ENCODE results near the gene DPP10. TPM values are rescaled to one million over a fixed set of nuclear protein-coding genes. Genes with fewer than 3 reads are reported as not detected.

The DPP10 gene
- total RNA-seq, 1 experiment from 2014 or later = not detected

GRCh38 chr2:114754907-114755563 lies 312.6 kb downstream of the DPP10 start:
- Mint-ChIP-seq H3K4me1 (ENCODE audit: insufficient read depth, unreplicated experiment) (no peaks in the 10 kb centered on the region), H3K27ac (ENCODE audit: low read depth, unreplicated experiment) (no peak overlapping the region), H3K4me3 (ENCODE audit: unreplicated experiment) (no peak overlapping the region), H3K36me3 (ENCODE audit: insufficient read depth, unreplicated experiment) (peaks cover 5% of the 10 kb centered on the region), H3K9me3 (ENCODE audit: unreplicated experiment) (no peaks in the 10 kb centered on the region), H3K27me3 (ENCODE audit: insufficient read depth, unreplicated experiment) (peaks cover 20% of the 10 kb centered on the region)
- intact Hi-C loops (cut with micrococcal nuclease) = no loop called here
- peak; percentile 2 for DNase-seq (ENCODE audit: unreplicated experiment)
- no peak for TF ChIP-seq CTCF (IDR thresholded peaks at IDR 0.05; ENCODE audit: unreplicated experiment)
- no TSS peak for BruUV-seq (replicated peaks)
- POLR2A ChIA-PET = no interaction called here
- CTCF ChIA-PET = no interaction called here

GRCh38 chr2:114762376-114762775 lies 319.9 kb downstream of the DPP10 start:
- intact Hi-C loops (cut with micrococcal nuclease) = no loop called here
- H3K36me3 Mint-ChIP-seq (ENCODE audit: insufficient read depth, unreplicated experiment) = peaks cover 5% of the 10 kb centered on the region
- no peak for DNase-seq (ENCODE audit: unreplicated experiment)
- H3K9me3 Mint-ChIP-seq (ENCODE audit: unreplicated experiment) = peaks cover 8% of the 10 kb centered on the region
- H3K27me3 Mint-ChIP-seq (ENCODE audit: insufficient read depth, unreplicated experiment) = peaks cover 9% of the 10 kb centered on the region
- no TSS peak for BruUV-seq (replicated peaks)
- no peak for TF ChIP-seq CTCF (IDR thresholded peaks at IDR 0.05; ENCODE audit: unreplicated experiment)
- no peak overlapping the region for H3K4me3 Mint-ChIP-seq (ENCODE audit: unreplicated experiment)
- CTCF ChIA-PET = interaction anchor here (0.5 kb wide), 1 partner anchor 313 kb away, joined by 3 read pairs; no protein-coding TSS in a partner anchor
- POLR2A ChIA-PET = interaction anchor here (0.6 kb wide), 1 partner anchor 90 kb away, joined by 3 read pairs; no protein-coding TSS in a partner anchor
- no peaks in the 10 kb centered on the region for H3K4me1 Mint-ChIP-seq (ENCODE audit: insufficient read depth, unreplicated experiment)
- no peak overlapping the region for H3K27ac Mint-ChIP-seq (ENCODE audit: low read depth, unreplicated experiment)

- no peak for TF ChIP-seq CTCF (IDR thresholded peaks at IDR 0.05; ENCODE audit: unreplicated experiment)
- Mint-ChIP-seq H3K27ac (ENCODE audit: low read depth, unreplicated experiment) (no peak overlapping the region), H3K9me3 (ENCODE audit: unreplicated experiment) (peaks cover 14% of the 10 kb centered on the region), H3K4me3 (ENCODE audit: unreplicated experiment) (no peak overlapping the region), H3K36me3 (ENCODE audit: insufficient read depth, unreplicated experiment) (peaks cover under 1% of the 10 kb centered on the region), H3K4me1 (ENCODE audit: insufficient read depth, unreplicated experiment) (no peaks in the 10 kb centered on the region), H3K27me3 (ENCODE audit: insufficient read depth, unreplicated experiment) (peaks cover 3% of the 10 kb centered on the region)
- ChIA-PET POLR2A (no interaction called here), CTCF (no interaction called here)
- no peak for DNase-seq (ENCODE audit: unreplicated experiment)
- intact Hi-C loops (cut with micrococcal nuclease) = no loop called here
- BruUV-seq (replicated peaks) = no TSS peak
Observed at GRCh38 chr2:114762986-114763385, 320.5 kb downstream of the DPP10 start.

GRCh38 chr2:114769110-114769509 lies 326.7 kb downstream of the DPP10 start:
- Mint-ChIP-seq H3K36me3 (ENCODE audit: insufficient read depth, unreplicated experiment) (no peaks in the 10 kb centered on the region), H3K27me3 (ENCODE audit: insufficient read depth, unreplicated experiment) (no peaks in the 10 kb centered on the region), H3K9me3 (ENCODE audit: unreplicated experiment) (peaks cover 18% of the 10 kb centered on the region), H3K27ac (ENCODE audit: low read depth, unreplicated experiment) (no peak overlapping the region), H3K4me3 (ENCODE audit: unreplicated experiment) (no peak overlapping the region), H3K4me1 (ENCODE audit: insufficient read depth, unreplicated experiment) (no peaks in the 10 kb centered on the region)
- POLR2A ChIA-PET = no interaction called here
- CTCF ChIA-PET = no interaction called here
- TF ChIP-seq CTCF (IDR thresholded peaks at IDR 0.05; ENCODE audit: unreplicated experiment) = no peak
- no TSS peak for BruUV-seq (replicated peaks)
- intact Hi-C loops (cut with micrococcal nuclease) = no loop called here
- DNase-seq (ENCODE audit: unreplicated experiment) = no peak

Data from MCF 10A (cell line).